GM18526 (cell line): ENCODE measurements around the gene GGA1.

Experiments
- POLR2A ChIP-seq: IDR thresholded peaks from 3 replicates; pipeline ENCODE4 v1.6.1; 2011; ENCODE audit not compliant: insufficient read length; ENCODE audit errors: extremely low read depth

Gene GGA1

DNA sequence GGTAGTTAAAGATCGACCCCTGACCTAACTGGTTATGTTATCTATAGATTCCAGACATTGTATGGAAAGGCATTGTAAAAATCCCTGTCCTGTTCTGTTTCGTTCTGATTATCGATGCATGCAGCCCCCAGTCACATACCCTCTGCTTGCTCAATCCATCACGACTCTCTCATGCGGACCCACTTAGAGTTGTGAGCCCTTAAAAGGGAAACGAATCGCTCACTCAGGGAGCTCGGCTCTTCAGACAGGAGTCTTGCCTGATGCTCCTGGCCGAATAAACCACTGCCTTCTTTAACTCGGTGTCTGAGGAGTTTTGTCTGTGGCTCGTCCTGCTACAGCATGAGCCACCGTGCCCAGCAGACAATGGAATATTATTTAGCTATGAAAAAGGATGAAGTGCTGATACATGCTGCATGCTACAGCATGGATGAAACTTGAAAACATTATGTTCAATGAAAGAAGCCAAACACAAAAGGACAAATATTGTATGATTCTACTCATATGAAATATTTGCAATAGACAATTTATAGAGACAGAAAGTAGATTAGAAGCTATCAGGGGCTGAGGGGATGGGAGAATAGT, 16.7 kb upstream of the GGA1 start:
- no peak for TF ChIP-seq POLR2A

DNA sequence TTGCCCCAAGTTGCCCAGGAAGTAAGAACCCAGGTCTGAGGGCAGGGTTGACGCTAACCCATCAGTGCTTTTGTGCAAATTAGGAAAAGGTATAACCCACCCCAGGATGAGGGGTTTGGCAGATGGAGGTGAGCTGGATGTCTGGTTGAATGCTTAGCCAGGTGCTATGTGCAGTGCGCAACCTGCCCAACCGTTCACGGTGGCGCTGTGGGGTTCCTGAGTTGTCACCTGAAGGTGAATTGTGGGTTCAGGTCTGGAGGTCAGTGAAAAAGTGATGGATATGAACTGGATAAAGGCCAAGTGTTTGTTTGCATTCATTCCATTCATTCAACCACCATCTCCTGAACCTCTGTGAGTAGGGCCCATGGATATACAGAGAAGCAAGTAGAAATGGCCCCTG, 14.4 kb upstream of the GGA1 start:
- TF ChIP-seq POLR2A, result no peak

DNA sequence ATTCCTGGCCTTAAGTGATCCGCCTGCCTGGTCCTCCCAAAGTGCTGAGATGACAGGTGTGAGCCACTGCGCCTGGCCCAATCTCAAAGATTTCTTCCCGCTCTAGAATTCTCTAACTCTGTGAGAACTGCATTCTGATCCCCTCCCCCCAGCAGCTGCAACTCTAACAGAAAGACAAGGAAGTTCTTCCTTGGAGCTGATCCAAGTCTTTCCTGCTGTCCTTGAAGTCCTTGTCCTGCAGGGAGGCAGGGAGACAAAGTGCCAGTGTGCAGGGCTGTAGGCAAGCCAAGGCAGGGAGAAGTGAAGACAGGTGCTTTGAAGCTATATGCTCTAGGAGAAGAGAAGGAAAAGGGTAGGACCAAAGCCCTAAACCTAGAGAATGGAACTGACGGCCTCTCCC, 9.5 kb upstream of the GGA1 start:
- no peak for TF ChIP-seq POLR2A

DNA sequence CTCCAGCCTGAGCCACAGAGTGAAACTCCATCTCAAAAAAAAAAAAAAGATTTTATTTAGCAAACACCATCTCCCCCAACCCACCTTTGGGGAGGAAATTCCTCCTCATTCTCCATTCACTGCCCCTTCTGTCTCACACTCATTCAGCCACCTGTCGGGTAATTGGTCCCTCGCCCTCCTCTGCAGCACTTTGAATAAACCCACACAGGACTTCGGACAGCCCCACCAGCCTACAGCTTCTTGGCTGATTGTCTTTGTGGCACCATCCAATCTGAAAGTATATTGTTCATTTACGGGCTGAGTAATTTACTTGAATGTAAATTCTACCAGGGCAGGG, 7.5 kb upstream of the GGA1 start:
- no peak for TF ChIP-seq POLR2A

DNA sequence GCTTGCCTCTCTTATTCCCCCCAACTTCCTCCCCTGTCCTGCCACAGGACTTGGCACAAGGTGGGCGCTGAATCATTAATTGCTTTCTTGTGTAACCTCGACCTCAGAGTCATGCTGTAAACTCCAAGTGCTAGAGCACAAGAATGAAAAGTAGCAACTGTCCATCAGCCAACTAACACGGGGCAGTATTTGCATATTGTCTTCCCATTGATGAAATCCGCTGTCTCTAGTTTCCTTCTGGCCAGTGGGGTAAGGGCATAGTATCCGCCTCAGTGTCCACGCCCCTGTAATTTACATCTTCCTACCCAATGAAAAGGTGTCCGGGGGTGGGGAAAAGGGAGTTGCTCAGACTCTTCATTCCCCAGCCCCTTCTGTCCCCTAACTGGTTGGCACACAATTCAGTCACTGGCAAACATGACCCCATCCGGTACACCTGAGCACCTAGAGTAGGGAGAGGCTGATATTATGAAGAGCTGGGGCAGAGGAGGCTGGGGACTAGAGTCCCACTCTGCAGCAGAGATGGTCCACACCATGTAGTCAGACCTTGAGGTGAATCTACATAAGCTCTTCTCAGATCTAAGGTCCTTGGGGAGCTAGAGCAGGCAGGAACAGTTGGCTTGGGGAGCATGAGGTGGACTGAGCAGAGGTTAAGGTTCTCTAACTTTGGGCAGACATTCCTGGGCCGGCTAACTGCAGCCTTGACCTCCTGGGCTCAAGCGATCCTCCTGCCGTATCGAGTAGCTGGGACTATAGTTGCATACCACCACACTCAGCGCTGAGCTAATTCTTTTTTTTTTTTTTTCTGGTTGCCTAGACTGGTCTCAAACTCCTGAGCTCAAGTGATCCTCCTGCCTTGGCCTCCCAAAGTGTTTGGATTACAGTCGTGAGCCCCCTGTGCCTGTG, 6.8 kb upstream of the GGA1 start:
- no peak for TF ChIP-seq POLR2A

DNA sequence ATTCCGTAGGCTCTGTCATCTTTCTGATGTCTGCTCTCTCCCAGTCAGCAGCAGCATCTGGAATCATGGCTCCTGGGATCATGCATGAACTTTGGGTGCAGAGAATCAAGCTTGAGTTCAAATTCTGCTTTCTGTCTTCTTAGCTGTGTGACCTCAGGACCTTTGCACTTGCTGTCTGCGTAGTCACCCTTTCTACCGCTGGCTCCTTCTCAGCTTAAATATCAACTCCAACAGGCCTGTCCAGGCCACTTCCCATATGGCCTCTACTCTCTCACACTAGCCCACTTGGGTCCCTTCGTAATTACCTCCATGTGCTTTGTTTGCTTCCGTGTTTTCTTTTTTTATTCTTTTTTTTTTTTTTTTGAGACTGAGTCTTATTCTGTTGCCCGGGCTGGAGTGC, 4.6 kb upstream of the GGA1 start:
- no peak for TF ChIP-seq POLR2A

DNA sequence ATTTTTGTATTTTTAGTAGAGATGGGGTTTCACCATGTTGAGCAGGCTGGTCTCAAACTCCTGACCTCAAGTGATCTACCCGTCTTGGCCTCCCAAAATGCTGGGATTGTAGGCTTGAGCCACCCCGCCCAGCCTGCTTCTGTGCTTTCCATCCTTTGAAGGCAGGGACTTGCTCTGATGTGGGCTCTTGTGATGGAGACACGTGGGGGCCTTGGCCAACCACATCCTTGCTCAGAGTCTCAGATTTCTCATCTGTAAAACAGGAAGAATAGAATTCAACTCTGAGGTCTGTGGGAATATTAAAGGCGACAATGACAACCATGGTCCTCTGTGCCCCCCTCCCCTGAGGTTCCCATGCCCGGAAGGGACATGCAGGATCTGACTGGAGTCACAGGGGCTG, 3.8 kb upstream of the GGA1 start:
- TF ChIP-seq POLR2A, result no peak

DNA sequence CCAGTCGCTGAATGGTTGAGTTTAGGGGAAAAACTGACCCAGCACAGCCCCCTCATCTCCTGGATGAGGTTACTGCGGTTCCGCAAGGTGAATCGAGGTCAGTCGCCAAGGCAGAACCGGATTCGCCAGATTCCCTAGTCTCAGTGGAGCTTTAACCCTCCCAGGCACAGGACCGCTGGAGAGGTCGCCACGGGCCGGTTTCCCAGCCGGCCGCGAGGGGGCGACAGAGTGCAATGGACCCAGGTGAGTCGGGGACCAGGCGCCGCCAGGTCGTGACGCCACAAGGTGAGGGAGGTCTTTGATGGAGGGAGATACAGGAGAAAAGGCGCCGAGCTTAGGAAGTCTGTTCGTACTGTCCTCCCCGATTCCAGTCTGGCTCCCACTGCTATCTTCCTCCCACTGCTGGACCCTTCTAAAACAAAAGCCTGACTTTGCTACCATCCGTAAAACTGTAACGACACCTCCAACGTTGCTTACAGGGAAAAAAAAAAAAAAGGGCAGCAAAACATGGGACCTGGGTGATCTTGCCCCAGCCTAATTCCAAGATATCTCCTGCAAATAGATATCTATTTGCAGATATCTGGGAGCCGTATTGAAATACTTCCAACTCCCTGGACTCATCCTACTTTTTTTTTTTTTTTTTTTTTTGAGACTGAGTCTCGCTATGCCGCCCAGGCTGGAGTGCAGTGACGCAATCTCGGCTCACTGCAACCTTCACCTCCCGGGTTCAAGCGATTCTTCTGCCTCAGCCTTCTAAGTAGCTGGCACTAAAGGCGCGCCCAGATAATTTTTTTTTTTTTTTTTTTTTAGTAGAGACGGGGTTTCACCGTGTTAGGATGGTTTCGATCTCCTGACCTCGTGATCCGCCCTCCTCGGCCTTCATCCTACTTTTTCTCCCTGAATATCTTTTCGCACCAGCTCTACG, 1.4 kb upstream of the GGA1 start:
- TF ChIP-seq POLR2A, result no peak

DNA sequence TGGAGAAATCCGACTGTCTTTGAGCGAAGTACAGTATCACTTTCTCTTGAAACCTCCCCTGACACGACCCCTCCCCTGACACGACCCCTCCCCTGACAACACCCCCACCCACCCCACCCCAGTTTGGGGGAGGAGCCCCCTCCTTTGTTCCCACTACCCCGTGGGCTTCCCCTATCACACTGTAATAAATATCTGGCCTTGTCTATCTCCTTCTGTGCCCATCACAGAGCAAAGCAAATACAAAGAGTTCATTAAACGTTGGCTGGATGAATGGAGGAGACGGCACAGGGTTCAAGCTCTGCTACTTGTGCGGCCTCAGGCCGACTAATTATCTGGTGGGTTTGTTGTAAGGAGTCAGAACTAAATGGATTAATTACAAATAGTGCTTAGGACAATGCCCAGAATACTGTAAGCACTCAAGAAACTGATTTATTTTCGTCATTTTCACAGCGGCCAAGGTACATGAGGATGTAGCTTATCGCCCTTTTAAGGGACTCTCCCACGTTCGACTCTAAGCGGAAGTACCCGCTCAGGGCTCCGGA, 628 bp upstream of the GGA1 start:
- TF ChIP-seq POLR2A, result no peak

DNA sequence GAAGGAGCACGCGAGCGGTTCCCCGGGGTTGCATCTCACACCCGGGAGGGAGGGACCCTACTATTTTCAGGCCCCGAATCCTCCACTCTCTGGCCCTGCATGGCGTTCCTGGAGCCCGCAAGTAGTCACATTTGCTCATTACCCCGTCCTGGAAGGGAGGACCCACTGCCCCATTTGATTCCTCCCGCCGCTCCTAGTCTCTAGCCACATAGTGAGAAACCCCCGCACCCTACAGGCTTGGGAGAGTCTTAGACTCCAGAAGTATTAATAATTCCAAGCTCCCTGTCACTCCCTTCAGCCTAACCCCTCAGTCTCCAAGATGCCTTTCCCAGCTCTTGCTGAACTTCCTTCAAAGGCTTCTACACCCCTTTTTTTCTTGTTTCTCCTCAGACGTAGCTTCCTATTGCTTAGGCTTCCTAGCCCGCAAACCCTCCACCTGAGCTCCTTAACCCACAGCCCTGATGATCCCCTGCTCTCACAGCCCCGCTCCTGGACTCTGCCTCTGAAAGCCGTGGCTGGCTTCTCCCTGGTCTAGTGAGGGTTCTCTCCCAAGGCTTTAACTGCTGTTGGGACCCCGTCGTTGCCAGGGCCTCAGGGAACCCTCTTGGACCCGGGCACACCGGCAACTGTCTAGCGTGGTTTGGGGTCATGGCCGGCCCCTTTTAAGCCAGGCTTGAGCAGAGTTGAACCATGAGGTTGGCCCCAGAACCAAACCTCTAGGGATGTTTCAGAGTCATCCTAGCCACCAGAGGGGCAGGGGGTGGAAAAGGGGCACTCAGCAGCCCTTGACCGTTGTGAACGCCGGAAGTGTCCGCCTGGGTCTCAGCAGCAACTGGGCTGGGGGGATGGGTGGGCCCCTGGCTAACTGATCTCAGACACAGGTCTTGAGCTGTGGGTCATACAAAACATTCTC, 862 bp downstream of the GGA1 start:
- TF ChIP-seq POLR2A, result no peak

DNA sequence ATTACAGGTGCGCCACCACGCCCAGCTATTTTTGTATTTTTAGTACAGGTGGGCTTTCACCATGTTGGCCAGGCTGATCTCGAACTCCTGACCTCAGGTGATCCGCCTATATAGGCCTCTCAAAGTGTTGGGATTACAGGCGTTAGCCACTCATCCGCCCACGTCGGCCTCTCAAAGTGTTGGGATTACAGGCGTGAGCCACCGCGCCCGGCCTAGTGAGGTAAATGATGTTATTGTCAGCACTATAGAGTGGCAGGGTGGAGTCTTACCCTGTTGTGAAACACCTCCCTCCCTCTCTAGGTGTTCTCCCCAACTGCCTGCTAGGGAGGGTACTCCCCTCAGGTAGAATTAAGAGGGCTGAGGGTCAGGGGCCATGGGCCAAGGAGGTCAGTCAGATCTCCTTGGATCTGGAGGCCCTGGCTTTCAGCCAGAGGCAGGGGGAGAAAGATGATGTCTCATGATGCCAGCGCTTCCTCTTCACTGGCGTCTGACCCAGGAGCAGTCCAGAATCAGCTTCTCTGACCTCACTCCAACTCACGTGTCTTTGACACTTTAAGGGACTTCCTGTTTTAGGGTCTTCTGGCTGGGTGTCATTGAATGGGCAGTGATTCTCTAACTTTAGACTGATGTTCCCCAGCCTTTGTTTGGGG, 2.0 kb downstream of the GGA1 start:
- TF ChIP-seq POLR2A, result no peak

DNA sequence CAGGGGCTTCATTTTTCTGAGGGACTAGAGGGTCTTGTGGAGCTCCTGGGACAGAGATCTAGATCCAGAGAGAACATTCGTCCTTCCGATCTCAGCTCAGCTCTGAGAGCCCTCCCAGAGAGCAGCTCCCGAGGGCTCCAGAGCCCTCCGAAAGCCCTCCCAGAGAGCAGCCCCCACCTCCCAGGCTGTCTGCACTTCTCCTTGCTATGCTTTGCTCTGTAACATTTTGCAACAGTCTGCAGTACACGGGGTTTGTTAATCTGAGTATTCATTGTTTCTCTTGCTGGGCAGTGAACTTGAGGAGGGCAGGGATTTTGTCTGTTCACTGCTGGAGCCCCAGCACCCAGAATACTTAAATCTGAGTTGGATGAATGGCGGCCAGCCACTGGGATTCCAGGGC, 2.6 kb downstream of the GGA1 start:
- TF ChIP-seq POLR2A, result no peak

DNA sequence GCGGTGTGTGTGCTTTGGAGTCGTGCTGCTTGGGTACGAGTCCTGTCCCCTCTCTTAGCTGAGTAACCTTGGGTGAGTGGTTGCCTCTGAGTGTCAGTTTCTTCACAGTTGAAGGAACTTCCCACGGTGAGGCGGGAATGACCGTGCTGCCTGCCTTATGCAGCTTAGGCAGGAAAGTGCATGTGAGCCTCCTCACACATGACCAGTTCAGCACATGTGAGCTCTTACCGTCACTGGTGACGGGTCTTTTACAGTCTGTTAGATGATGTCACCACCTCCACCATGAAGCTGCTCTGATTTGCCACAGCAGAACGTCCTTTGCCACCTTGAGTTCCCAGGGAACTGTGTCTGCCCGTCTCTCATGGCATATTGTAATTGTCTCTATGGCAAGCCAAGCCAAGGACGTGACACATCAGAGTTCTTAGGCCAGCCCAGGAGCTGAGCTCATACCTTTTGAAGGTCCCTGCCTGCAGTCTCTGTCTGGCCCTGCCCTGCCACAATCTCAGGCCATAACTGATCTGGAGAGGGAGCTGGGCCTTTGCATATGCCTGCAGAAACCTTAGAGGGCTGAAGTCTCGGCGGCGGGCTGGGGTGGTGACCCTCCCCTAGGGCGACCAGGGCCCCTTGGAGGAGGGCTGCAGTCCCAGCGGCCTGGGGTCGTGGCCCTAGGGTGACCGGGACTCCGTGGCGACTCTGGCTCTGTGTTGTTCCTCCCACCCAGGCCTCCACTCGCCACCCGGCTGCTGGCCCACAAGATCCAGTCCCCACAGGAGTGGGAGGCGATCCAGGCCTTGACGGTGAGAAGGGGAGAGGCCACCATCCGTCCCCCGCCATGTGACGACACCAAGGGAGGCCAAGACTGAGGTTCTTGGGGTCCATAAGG, 7.8 kb downstream of the GGA1 start:
- TF ChIP-seq POLR2A, result no peak
